RWPE2 (cell line): ENCODE data around the gene SPIN2B.
"Not testable (repeated sequence)": the region's sequence is repeated elsewhere in the genome, so short reads cannot be mapped to it uniquely, and the experiment has no call there.

ENCODE experiments used
- ATAC-seq: fragments of 200-7000 bp; cut with Tn5 transposase; 3 replicates; pipeline ENCODE4 v1.9.1; 2021; ENCODE audit warnings: low read depth
- DNase-seq: peaks from one replicate; pipeline ENCODE4 v3.0.0-alpha.2; 2020; ENCODE audit warnings: low spot score
- H3K27ac ChIP-seq: fragments of 450-650 bp; 2 replicates; pipeline ENCODE4 v1.5.1; 2017; ENCODE audit warnings: mild to moderate bottlenecking; ENCODE audit not compliant: poor library complexity, severe bottlenecking
- H3K27me3 ChIP-seq: fragments of 250-450 bp; sonication (Bioruptor Pico); 2 replicates; pipeline ENCODE4 v1.5.1; 2021; ENCODE audit warnings: mild to moderate bottlenecking, moderate library complexity; ENCODE audit not compliant: insufficient read depth, poor library complexity, severe bottlenecking
- H3K36me3 ChIP-seq: fragments of 250-450 bp; sonication (Bioruptor Pico); 2 replicates; pipeline ENCODE4 v1.5.1; 2020; ENCODE audit warnings: low read depth, mild to moderate bottlenecking, moderate library complexity
- H3K4me1 ChIP-seq: fragments of 250-450 bp; sonication (Bioruptor Pico); 2 replicates; pipeline ENCODE4 v1.5.1; 2021; ENCODE audit warnings: mild to moderate bottlenecking, moderate library complexity; ENCODE audit not compliant: insufficient read depth, poor library complexity, severe bottlenecking
- H3K4me3 ChIP-seq: fragments of 250-450 bp; sonication (Bioruptor Pico); 2 replicates; pipeline ENCODE4 v1.5.1; 2021; ENCODE audit warnings: mild to moderate bottlenecking, moderate library complexity; ENCODE audit not compliant: severe bottlenecking
- H3K9me3 ChIP-seq: fragments of 250-450 bp; sonication (Bioruptor Pico); 2 replicates; pipeline ENCODE4 v1.5.1; 2021; ENCODE audit warnings: mild to moderate bottlenecking, moderate library complexity; ENCODE audit not compliant: severe bottlenecking
- TF ChIP-seq, protein P1 (sequence below): fragments of 450-650 bp; IDR thresholded peaks from one replicate; pipeline ENCODE4 v1.5.1; 2017; ENCODE audit warnings: mild to moderate bottlenecking, moderate library complexity; ENCODE audit not compliant: poor library complexity, severe bottlenecking

SPIN2B gene

DNA sequence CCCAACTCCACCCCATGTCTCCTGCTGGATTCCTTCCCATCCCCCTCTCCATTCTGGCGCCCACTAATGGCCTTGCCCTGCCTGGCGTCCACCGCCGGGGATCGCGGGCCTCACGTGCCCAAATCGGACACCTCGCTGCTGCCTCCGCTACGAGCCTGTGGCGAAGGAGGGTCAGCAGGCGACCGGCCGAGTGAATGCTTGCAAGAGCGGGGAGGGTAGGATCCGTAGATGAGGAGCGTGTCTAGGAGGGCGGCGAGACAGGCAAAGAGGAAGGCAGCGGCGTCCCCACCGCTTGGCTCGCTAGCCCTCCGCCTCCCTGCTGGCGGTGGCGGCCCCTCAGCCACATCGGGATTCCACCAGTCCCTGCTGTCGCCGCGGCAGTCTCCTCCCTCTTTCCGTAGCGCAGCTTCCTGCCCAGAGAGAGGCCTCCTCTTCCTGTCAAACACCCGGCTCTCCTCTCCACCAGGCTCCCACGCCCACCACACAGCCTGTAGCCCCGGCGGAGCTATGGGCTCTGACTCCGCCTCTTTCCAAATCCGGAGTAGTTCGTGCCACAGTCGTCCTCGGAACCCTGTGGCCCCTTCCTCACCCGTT lies at the start of gene SPIN2B:
TSS of gene SPIN2B (minus strand) at position 387 of the 594 bp plus-strand sequence.
- TF ChIP-seq, protein P1, sequence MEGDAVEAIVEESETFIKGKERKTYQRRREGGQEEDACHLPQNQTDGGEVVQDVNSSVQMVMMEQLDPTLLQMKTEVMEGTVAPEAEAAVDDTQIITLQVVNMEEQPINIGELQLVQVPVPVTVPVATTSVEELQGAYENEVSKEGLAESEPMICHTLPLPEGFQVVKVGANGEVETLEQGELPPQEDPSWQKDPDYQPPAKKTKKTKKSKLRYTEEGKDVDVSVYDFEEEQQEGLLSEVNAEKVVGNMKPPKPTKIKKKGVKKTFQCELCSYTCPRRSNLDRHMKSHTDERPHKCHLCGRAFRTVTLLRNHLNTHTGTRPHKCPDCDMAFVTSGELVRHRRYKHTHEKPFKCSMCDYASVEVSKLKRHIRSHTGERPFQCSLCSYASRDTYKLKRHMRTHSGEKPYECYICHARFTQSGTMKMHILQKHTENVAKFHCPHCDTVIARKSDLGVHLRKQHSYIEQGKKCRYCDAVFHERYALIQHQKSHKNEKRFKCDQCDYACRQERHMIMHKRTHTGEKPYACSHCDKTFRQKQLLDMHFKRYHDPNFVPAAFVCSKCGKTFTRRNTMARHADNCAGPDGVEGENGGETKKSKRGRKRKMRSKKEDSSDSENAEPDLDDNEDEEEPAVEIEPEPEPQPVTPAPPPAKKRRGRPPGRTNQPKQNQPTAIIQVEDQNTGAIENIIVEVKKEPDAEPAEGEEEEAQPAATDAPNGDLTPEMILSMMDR = no peak
- H3K9me3 ChIP-seq = no peaks in the 10 kb centered on the region
- no peaks in the 10 kb centered on the region for H3K27me3 ChIP-seq
- peak within 1 kb of the TSS; percentile 37 for H3K27ac ChIP-seq
- H3K36me3 ChIP-seq = no peaks in the 10 kb centered on the region
- no peaks in the 10 kb centered on the region for H3K4me1 ChIP-seq
- peak; percentile 96 for ATAC-seq
- peak; percentile 69 for DNase-seq
- peak within 1 kb of the TSS; percentile 66 for H3K4me3 ChIP-seq

DNA sequence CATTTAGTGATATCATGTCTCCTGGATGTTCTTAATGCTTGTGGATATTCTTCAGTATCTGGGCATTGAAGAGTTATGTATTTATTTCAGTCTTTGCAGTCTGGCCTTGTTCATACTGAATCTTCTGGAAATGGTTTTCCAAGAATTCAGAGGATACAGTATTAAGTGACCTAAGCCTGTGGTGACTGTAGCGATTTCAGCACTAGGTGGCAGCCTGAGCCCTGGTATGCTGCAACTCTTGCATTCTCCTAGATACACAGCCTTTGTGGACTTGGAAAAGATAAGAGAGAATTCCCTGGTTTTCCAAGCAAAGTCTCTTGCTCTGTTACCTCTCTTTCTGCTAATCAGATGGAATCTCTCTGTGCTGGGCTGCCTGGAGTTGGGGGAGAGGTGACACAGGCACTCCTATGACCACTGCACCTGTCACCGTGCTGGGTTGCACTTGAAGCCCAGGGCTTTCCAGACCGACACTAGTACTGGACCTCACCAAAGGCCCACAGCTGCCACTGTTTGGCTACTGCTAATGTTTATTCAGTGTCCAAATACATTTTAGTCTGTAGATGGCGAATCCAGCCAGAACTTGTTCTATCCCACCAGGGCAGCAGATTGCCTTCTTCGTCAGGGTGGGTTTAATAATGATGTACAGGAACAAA lies 35.2 kb upstream of the SPIN2B start:
- no peaks in the 10 kb centered on the region for H3K4me1 ChIP-seq
- TF ChIP-seq, protein P1 = peak; percentile 33
- no peaks in the 10 kb centered on the region for H3K36me3 ChIP-seq

DNA sequence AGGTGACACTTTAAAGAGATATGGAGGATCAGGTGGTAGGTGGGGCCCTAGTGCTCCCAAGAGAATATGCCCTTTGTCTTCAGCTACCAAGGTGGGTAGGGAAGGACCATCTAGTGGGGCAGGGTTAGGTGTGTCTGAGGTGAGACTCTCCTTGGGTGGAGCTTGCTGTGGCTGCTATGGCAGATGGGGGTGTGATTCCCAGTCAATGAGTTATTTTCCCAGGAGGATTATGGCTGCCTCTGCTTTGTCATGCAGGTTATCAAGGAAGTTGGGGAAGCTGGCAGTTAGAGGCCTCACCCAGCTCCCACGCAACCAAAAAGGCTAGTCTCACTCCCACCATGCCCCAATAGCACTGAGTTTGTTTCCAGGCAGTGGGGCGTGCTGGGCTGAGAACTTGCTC lies 33.8 kb upstream of the SPIN2B start:
- no peaks in the 10 kb centered on the region for H3K36me3 ChIP-seq
- H3K4me1 ChIP-seq = no peaks in the 10 kb centered on the region
- no peak overlapping the region for H3K27ac ChIP-seq
- TF ChIP-seq, protein P1 = no peak
- H3K4me3 ChIP-seq = no peak overlapping the region
- ATAC-seq = no peak
- no peak for DNase-seq
- no peaks in the 10 kb centered on the region for H3K9me3 ChIP-seq
- H3K27me3 ChIP-seq = no peaks in the 10 kb centered on the region

More for the DNA sequence above, 35.2 kb upstream of the SPIN2B start:
- Histone ChIP-seq H3K27ac (no peak overlapping the region), H3K4me3 (no peak overlapping the region), H3K27me3 (no peaks in the 10 kb centered on the region), H3K9me3 (no peaks in the 10 kb centered on the region)
- ATAC-seq = peak; percentile 68; the same call in 2 of the 3 replicates
- no peak for DNase-seq

DNA sequence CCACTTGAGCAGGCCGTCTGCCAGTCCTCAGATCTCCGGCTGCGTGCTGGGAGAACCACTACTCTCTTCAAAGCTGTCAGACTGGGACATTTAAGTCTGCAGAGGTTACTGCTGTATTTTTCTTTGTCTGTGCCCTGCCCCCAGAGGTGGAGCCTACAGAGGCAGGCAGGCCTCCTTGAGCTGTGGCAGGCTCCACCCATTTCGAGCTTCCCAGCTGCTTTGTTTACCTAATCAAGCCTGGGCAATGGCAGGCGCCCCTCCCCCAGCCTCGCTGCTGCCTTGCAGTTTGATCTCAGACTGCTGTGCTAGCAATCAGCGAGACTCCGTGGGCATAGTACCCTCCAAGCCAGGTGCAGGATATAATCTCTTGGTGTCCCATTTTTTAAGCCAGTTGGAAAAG lies 30.9 kb upstream of the SPIN2B start:
- H3K36me3 ChIP-seq, H3K27ac ChIP-seq, DNase-seq, H3K9me3 ChIP-seq, ATAC-seq, H3K4me3 ChIP-seq, H3K4me1 ChIP-seq, H3K27me3 ChIP-seq: not testable (repeated sequence)

DNA sequence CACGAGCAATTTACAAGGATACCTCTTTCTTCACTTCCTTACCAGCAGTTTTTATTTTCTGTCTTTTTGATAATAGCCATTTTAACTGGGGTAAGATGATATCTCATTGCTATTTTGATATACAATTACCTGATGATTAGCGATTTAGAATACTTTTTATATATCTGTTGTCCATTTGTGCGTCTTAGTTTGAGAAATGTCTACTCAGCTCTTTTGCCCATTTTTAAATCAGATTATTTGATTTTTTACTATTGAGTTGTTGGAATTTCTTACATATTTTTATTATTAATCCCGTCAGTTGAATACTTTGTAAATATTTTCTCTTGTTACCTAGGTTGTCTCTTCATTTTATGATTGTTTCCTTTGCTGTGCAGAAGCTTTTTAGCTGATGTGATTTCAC lies 17.3 kb upstream of the SPIN2B start:
- no peak overlapping the region for H3K27ac ChIP-seq
- DNase-seq = no peak
- H3K4me3 ChIP-seq = no peak overlapping the region
- TF ChIP-seq, protein P1 = no peak
- no peaks in the 10 kb centered on the region for H3K36me3 ChIP-seq
- no peaks in the 10 kb centered on the region for H3K9me3 ChIP-seq
- ATAC-seq = no peak
- H3K4me1 ChIP-seq = no peaks in the 10 kb centered on the region
- no peaks in the 10 kb centered on the region for H3K27me3 ChIP-seq
